H9 (cell line): ENCODE measurements around the gene PSMD8. TPM values are rescaled to one million over a fixed set of nuclear protein-coding genes. Genes with fewer than 3 reads are reported as not detected.

Source experiments
- DNase-seq: peaks from one replicate; pipeline ENCODE4 v3.0.0-alpha.2; 2017
- H2AFZ ChIP-seq: one replicate; pipeline ENCODE4 v1.6.1; 2013; ENCODE audit warnings: mild to moderate bottlenecking, low read length, control low read depth, moderate library complexity
- H2AK5ac ChIP-seq: 2 replicates; pipeline ENCODE4 v1.6.1; 2013; ENCODE audit warnings: low read length, control low read depth, mixed read lengths; ENCODE audit not compliant: insufficient read length
- H2BK120ac ChIP-seq: one replicate; pipeline ENCODE4 v1.6.1; 2013; ENCODE audit warnings: low read depth, mild to moderate bottlenecking, low read length, control low read depth, inconsistent platforms; ENCODE audit not compliant: poor library complexity, severe bottlenecking
- H2BK12ac ChIP-seq: 2 replicates; pipeline ENCODE4 v1.6.1; 2013; ENCODE audit warnings: low read length, control low read depth, mixed read lengths, low read depth; ENCODE audit not compliant: insufficient read length
- H2BK15ac ChIP-seq: 2 replicates; pipeline ENCODE4 v1.6.1; 2013; ENCODE audit warnings: low read depth, low read length, control low read depth
- H2BK20ac ChIP-seq: one replicate; pipeline ENCODE4 v1.6.1; 2013; ENCODE audit warnings: low read depth, mild to moderate bottlenecking, low read length, control low read depth, inconsistent platforms; ENCODE audit not compliant: poor library complexity, severe bottlenecking
- H2BK5ac ChIP-seq: 2 replicates; pipeline ENCODE4 v1.6.1; 2013; ENCODE audit warnings: low read length, control low read depth, mixed read lengths; ENCODE audit not compliant: insufficient read length
- H3K14ac ChIP-seq: 2 replicates; pipeline ENCODE4 v1.6.1; 2013; ENCODE audit warnings: low read length, control low read depth; ENCODE audit not compliant: insufficient read depth
- H3K18ac ChIP-seq: 2 replicates; pipeline ENCODE4 v1.6.1; 2013; ENCODE audit warnings: low read depth, mild to moderate bottlenecking, mixed read lengths, low read length, control low read depth; ENCODE audit not compliant: insufficient read length
- H3K23ac ChIP-seq: 2 replicates; pipeline ENCODE4 v1.6.1; 2013; ENCODE audit warnings: low read length, control low read depth, mixed read lengths, low read depth; ENCODE audit not compliant: insufficient read length
- H3K23me2 ChIP-seq: 2 replicates; pipeline ENCODE4 v1.6.1; 2013; ENCODE audit warnings: low read depth, mild to moderate bottlenecking, mixed read lengths, low read length, control low read depth; ENCODE audit not compliant: insufficient read length, poor library complexity, severe bottlenecking
- H3K27ac ChIP-seq: 2 replicates; pipeline ENCODE4 v1.5.1; 2013; ENCODE audit warnings: low read length, control low read depth, mixed read lengths, low read depth; ENCODE audit not compliant: insufficient read length
- H3K27me3 ChIP-seq: 2 replicates; pipeline ENCODE4 v1.6.1; 2013; ENCODE audit warnings: low read length, control low read depth, inconsistent platforms; ENCODE audit not compliant: insufficient read depth
- H3K4ac ChIP-seq: 2 replicates; pipeline ENCODE4 v1.6.1; 2013; ENCODE audit warnings: low read depth, mild to moderate bottlenecking, control low read depth, inconsistent platforms, low read length, moderate library complexity
- H3K4me1 ChIP-seq: 2 replicates; pipeline ENCODE4 v1.6.1; 2013; ENCODE audit warnings: low read length, control low read depth, inconsistent platforms; ENCODE audit not compliant: insufficient read depth
- H3K4me2 ChIP-seq: 2 replicates; pipeline ENCODE4 v1.6.1; 2013; ENCODE audit warnings: low read length, control low read depth, mixed read lengths; ENCODE audit not compliant: insufficient read length, insufficient read depth
- H3K56ac ChIP-seq: 2 replicates; pipeline ENCODE4 v1.6.1; 2013; ENCODE audit warnings: low read depth, mild to moderate bottlenecking, mixed read lengths, low read length, control low read depth; ENCODE audit not compliant: insufficient read length
- H3K79me1 ChIP-seq: 2 replicates; pipeline ENCODE4 v1.6.1; 2013; ENCODE audit warnings: low read depth, mild to moderate bottlenecking, moderate library complexity, low read length, control low read depth, inconsistent platforms; ENCODE audit not compliant: insufficient read depth, poor library complexity, severe bottlenecking
- H3K79me2 ChIP-seq: 2 replicates; pipeline ENCODE4 v1.6.1; 2013; ENCODE audit warnings: low read length, control low read depth, inconsistent platforms; ENCODE audit not compliant: insufficient read depth
- H3K9ac ChIP-seq: 2 replicates; pipeline ENCODE4 v1.6.1; 2013; ENCODE audit warnings: low read length, control low read depth, mixed read lengths; ENCODE audit not compliant: insufficient read length; ENCODE audit errors: extremely low read depth
- H3K9me3 ChIP-seq: one replicate; pipeline ENCODE4 v1.6.1; 2013; ENCODE audit warnings: low read depth, low read length, inconsistent platforms; ENCODE audit not compliant: control insufficient read depth
- H3T11ph ChIP-seq: one replicate; pipeline ENCODE4 v1.6.1; 2013; ENCODE audit warnings: mild to moderate bottlenecking, low read length, control low read depth, inconsistent platforms
- H4K20me1 ChIP-seq: one replicate; pipeline ENCODE4 v1.6.1; 2013; ENCODE audit not compliant: control insufficient read depth, insufficient read length, insufficient read depth
- H4K5ac ChIP-seq: 2 replicates; pipeline ENCODE4 v1.6.1; 2013; ENCODE audit warnings: low read depth, mild to moderate bottlenecking, mixed read lengths, low read length, control low read depth; ENCODE audit not compliant: insufficient read length
- H4K8ac ChIP-seq: replicated peaks from 2 replicates; pipeline ENCODE4 v1.6.1; 2013; ENCODE audit warnings: low read length, control low read depth, mixed read lengths, low read depth; ENCODE audit not compliant: insufficient read length
- H4K91ac ChIP-seq: 2 replicates; pipeline ENCODE4 v1.6.1; 2013; ENCODE audit warnings: low read depth, mild to moderate bottlenecking, moderate library complexity, mixed read lengths, low read length, control low read depth; ENCODE audit not compliant: insufficient read length
- H3K27ac Mint-ChIP-seq, 3 experiments: 2 replicates in 2 of 3; 3 replicates in 1 of 3; pipeline ENCODE4 v1.8.0; 2020 to 2021; ENCODE audit warnings: mixed read lengths in 3 of 3, mild to moderate bottlenecking in 1 of 3, moderate library complexity in 1 of 3
- H3K27me3 Mint-ChIP-seq: 2 replicates; pipeline ENCODE4 v1.8.0; 2021; ENCODE audit warnings: low read depth, mild to moderate bottlenecking, moderate library complexity, mixed read lengths
- H3K36me3 Mint-ChIP-seq, 3 experiments: 2 replicates in 2 of 3; 3 replicates in 1 of 3; pipeline ENCODE4 v1.8.0; 2020 to 2021; ENCODE audit warnings: low read depth in 3 of 3, mixed read lengths in 3 of 3; ENCODE audit not compliant: insufficient read depth in 1 of 3
- H3K4me1 Mint-ChIP-seq, 2 experiments: 2 replicates each; pipeline ENCODE4 v1.8.0; 2020; ENCODE audit warnings: mixed read lengths in 2 of 2
- H3K4me3 Mint-ChIP-seq, 2 experiments: 2 replicates in 1 of 2; 3 replicates in 1 of 2; pipeline ENCODE4 v1.8.0; 2020 to 2021; ENCODE audit warnings: mild to moderate bottlenecking in 2 of 2, mixed read lengths in 2 of 2, moderate library complexity in 1 of 2
- H3K9me3 Mint-ChIP-seq, 2 experiments: 2 replicates in 1 of 2; 3 replicates in 1 of 2; pipeline ENCODE4 v1.8.0; 2020; ENCODE audit warnings: mild to moderate bottlenecking in 2 of 2, mixed read lengths in 2 of 2, moderate library complexity in 1 of 2
- WGBS: extraction: QIAGEN DNeasy Blood & Tissue Kit; methylation state at CpG from one replicate; pipeline ENCODE4 v1.1.7; 2013; ENCODE audit warnings: missing lambda C conversion rate, low lambda C conversion rate, mixed read lengths; ENCODE audit not compliant: insufficient read length; ENCODE audit errors: extremely low coverage; 5-methylcytosine and 5-hydroxymethylcytosine counted together
- total RNA-seq: library from RNA; stranded (reverse); gene quantifications from 2 replicates; pipeline ENCODE4 v1.2.1, GENCODE V29; 2021
- TF ChIP-seq, protein P1 (sequence below): fragments of 200-600 bp; sonication (generic); conservative IDR thresholded peaks from 3 replicates; pipeline ENCODE4 v1.8.0; 2021; ENCODE audit warnings: antibody characterized with exemption, mild to moderate bottlenecking

PSMD8 gene
- total RNA-seq, 1 experiment from 2014 or later: 189 TPM

DNA sequence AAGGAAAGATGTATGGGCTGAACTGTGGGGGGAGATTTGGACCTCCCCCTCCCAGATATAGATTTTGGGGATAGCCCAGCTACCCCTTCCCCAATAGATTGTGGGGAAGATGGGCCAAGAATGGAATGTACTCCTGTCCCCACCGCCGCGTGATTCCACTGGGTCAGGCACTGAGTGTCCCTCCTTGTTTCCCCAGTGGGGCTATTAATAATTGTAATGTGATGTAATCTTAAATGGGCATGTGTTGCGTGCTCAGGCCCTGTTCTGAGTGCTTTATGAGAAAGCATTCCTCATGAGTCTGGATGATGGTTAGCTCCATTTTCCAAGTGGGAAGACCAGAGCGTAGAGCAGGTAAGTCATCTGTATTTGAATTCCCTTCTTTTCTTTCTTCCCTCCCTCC is 1.4 kb downstream of the PSMD8 start:
- Histone ChIP-seq H3K4me2 (peak overlapping the region; percentile 92), H2AFZ (no peak overlapping the region), H3K4me1 (no peaks in the 10 kb centered on the region), H3K56ac (no peak overlapping the region), H3K27me3 (no peaks in the 10 kb centered on the region), H3K4ac (no peak overlapping the region), H3T11ph (no peak overlapping the region), H2BK5ac (no peak overlapping the region), H3K23ac (no peak overlapping the region), H3K79me1 (peaks cover 12% of the 10 kb centered on the region), H3K79me2 (peaks cover 16% of the 10 kb centered on the region; the same call in 1 of the 2 replicates), H3K9ac (peak overlapping the region; percentile 96), H4K5ac (no peak overlapping the region), H2BK120ac (no peak overlapping the region), H4K91ac (no peak overlapping the region), H2AK5ac (no peak overlapping the region), H3K9me3 (no peaks in the 10 kb centered on the region), H4K8ac (no peak overlapping the region), H2BK15ac (no peak overlapping the region), H3K18ac (no peak overlapping the region), H3K14ac (no peak overlapping the region), H2BK20ac (no peak overlapping the region), H3K23me2 (peaks cover 12% of the 10 kb centered on the region), H2BK12ac (no peak overlapping the region), H3K27ac (no peak overlapping the region), H4K20me1 (peaks cover 3% of the 10 kb centered on the region)
- Mint-ChIP-seq H3K4me1 (peaks cover 14 to 18% of the 10 kb centered on the region in 2 experiments), H3K27ac (no peak overlapping the region), H3K4me3 (peak overlapping the region; percentile 99), H3K36me3 (peaks cover 16 to 33% (median 24%) of the 10 kb centered on the region in 3 experiments; a peak in 6 of 7 replicates), H3K27me3 (peaks cover 19% of the 10 kb centered on the region), H3K9me3 (no peaks in the 10 kb centered on the region)
- WGBS: no CpG with 5 or more reads among the region's 5 CpGs
- TF ChIP-seq, protein P1, sequence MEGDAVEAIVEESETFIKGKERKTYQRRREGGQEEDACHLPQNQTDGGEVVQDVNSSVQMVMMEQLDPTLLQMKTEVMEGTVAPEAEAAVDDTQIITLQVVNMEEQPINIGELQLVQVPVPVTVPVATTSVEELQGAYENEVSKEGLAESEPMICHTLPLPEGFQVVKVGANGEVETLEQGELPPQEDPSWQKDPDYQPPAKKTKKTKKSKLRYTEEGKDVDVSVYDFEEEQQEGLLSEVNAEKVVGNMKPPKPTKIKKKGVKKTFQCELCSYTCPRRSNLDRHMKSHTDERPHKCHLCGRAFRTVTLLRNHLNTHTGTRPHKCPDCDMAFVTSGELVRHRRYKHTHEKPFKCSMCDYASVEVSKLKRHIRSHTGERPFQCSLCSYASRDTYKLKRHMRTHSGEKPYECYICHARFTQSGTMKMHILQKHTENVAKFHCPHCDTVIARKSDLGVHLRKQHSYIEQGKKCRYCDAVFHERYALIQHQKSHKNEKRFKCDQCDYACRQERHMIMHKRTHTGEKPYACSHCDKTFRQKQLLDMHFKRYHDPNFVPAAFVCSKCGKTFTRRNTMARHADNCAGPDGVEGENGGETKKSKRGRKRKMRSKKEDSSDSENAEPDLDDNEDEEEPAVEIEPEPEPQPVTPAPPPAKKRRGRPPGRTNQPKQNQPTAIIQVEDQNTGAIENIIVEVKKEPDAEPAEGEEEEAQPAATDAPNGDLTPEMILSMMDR: no peak
- no peak for DNase-seq
